HEK293 (cell line): ENCODE measurements around the gene SULT1C4.

ENCODE experiments used
- CTCF ChIA-PET: fragments of 350-600 bp; formaldehyde crosslinking; extraction: SDS; loops from one replicate; lab custom pipeline; 2021; ENCODE audit warnings: antibody characterized with exemption; lab: Yijun Ruan, JAX
- POLR2A ChIA-PET: fragments of 300-600 bp; formaldehyde crosslinking; extraction: SDS; loops from one replicate; lab custom pipeline; 2020; ENCODE audit warnings: antibody characterized with exemption, inconsistent platforms; lab: Yijun Ruan, JAX
- H3K27ac ChIP-seq: fragments of 200-500 bp; sonication (Bioruptor generic); 2 replicates; pipeline ENCODE4 v1.5.1; 2014; ENCODE audit warnings: low read depth, low read length, control low read depth, inconsistent platforms; ENCODE audit errors: extremely low read depth
- H3K36me3 ChIP-seq, 2 experiments: fragments of 200-500 bp in 1 of 2; sonication (Bioruptor generic) in 1 of 2; 1 replicate in 1 of 2; 2 replicates in 1 of 2; pipeline ENCODE4 v1.5.1; 2014 to 2017; ENCODE audit warnings: inconsistent platforms in 2 of 2, low read length in 2 of 2; ENCODE audit not compliant: control insufficient read depth in 2 of 2, insufficient read depth in 1 of 2
- H3K4me1 ChIP-seq: fragments of 200-500 bp; sonication (Bioruptor generic); 2 replicates; pipeline ENCODE4 v1.5.1; 2014; ENCODE audit warnings: mild to moderate bottlenecking, low read length, inconsistent platforms; ENCODE audit not compliant: control insufficient read depth, insufficient read depth
- H3K4me3 ChIP-seq: 2 replicates; pipeline ENCODE4 v1.5.1; 2011; ENCODE audit warnings: low read depth, mild to moderate bottlenecking, control low read depth, low read length, moderate library complexity
- H3K9me3 ChIP-seq: fragments of 200-500 bp; sonication (Bioruptor generic); 2 replicates; pipeline ENCODE4 v1.5.1; 2014; ENCODE audit warnings: low read depth, low read length, inconsistent platforms; ENCODE audit not compliant: control insufficient read depth, insufficient read depth
- BCL11B ChIP-seq: fragments of 450-650 bp; formaldehyde crosslinking; IDR thresholded peaks from 2 replicates; pipeline ENCODE4 v1.5.1; 2016; ENCODE audit warnings: low read depth, missing biosample characterization, missing genetic modification characterization
- GLI4 ChIP-seq: fragments of 450-650 bp; formaldehyde crosslinking; IDR thresholded peaks from 2 replicates; pipeline ENCODE4 v1.5.1; 2016; ENCODE audit warnings: missing biosample characterization, missing genetic modification characterization
- HOXD13 ChIP-seq: sonication (generic); formaldehyde crosslinking; IDR thresholded peaks from 2 replicates; pipeline ENCODE4 v1.8.0; 2022; ENCODE audit warnings: missing genetic modification reagents, borderline replicate concordance
- TRIM28 ChIP-seq: IDR thresholded peaks from 2 replicates; pipeline ENCODE4 v1.6.1; 2011; ENCODE audit warnings: low read length, control low read depth, borderline replicate concordance
- ZFP69B ChIP-seq: fragments of 450-650 bp; formaldehyde crosslinking; IDR thresholded peaks from 2 replicates; pipeline ENCODE4 v1.5.1; 2016; ENCODE audit warnings: missing biosample characterization, missing genetic modification characterization
- ZNF175 ChIP-seq: fragments of 450-650 bp; formaldehyde crosslinking; IDR thresholded peaks from 2 replicates; pipeline ENCODE4 v1.5.1; 2016; ENCODE audit warnings: missing biosample characterization, missing genetic modification characterization
- ZNF18 ChIP-seq: fragments of 450-650 bp; formaldehyde crosslinking; IDR thresholded peaks from 2 replicates; pipeline ENCODE4 v1.5.1; 2016; ENCODE audit warnings: missing biosample characterization, missing genetic modification characterization
- ZNF202 ChIP-seq: fragments of 450-650 bp; formaldehyde crosslinking; IDR thresholded peaks from 2 replicates; pipeline ENCODE4 v1.5.1; 2016; ENCODE audit warnings: missing biosample characterization, missing genetic modification characterization, borderline replicate concordance
- ZNF274 ChIP-seq, 2 experiments: fragments of 200-500 bp in 1 of 2; fragments of 450-650 bp in 1 of 2; sonication (Bioruptor generic) in 1 of 2; formaldehyde crosslinking in 1 of 2; IDR thresholded peaks; 2 replicates each; pipeline versions ENCODE4 v1.5.1 to v1.6.1; 2014 to 2016; ENCODE audit warnings: borderline replicate concordance in 1 of 2, inconsistent platforms in 1 of 2, low read length in 1 of 2, missing biosample characterization in 1 of 2, missing genetic modification characterization in 1 of 2
- ZNF311 ChIP-seq: fragments of 450-650 bp; formaldehyde crosslinking; IDR thresholded peaks from 2 replicates; pipeline ENCODE4 v1.5.1; 2017; ENCODE audit warnings: missing biosample characterization, missing genetic modification characterization, borderline replicate concordance
- ZNF501 ChIP-seq: fragments of 450-650 bp; formaldehyde crosslinking; IDR thresholded peaks from 2 replicates; pipeline ENCODE4 v1.5.1; 2016; ENCODE audit warnings: missing biosample characterization, missing genetic modification characterization
- ZNF560 ChIP-seq: fragments of 450-650 bp; formaldehyde crosslinking; IDR thresholded peaks from 2 replicates; pipeline ENCODE4 v1.5.1; 2017; ENCODE audit warnings: missing biosample characterization, missing genetic modification characterization, borderline replicate concordance
- ZNF571 ChIP-seq: fragments of 450-650 bp; formaldehyde crosslinking; IDR thresholded peaks from 2 replicates; pipeline ENCODE4 v1.5.0; 2017; ENCODE audit warnings: missing biosample characterization, missing genetic modification characterization
- ZNF596 ChIP-seq: fragments of 450-650 bp; IDR thresholded peaks from 2 replicates; pipeline ENCODE4 v1.5.0; 2018; ENCODE audit warnings: missing biosample characterization, mild to moderate bottlenecking, missing genetic modification characterization, moderate library complexity
- ZNF623 ChIP-seq: fragments of 450-650 bp; formaldehyde crosslinking; IDR thresholded peaks from 2 replicates; pipeline ENCODE4 v1.5.1; 2016; ENCODE audit warnings: missing biosample characterization, missing genetic modification characterization
- ZNF664 ChIP-seq: fragments of 450-650 bp; formaldehyde crosslinking; IDR thresholded peaks from 2 replicates; pipeline ENCODE4 v1.5.1; 2016; ENCODE audit warnings: missing biosample characterization, missing genetic modification characterization
- TF ChIP-seq, protein P1 (sequence below): fragments of 450-650 bp; formaldehyde crosslinking; IDR thresholded peaks from 2 replicates; pipeline ENCODE4 v1.5.1; 2017; ENCODE audit warnings: missing biosample characterization, missing genetic modification characterization

Gene SULT1C4

DNA sequence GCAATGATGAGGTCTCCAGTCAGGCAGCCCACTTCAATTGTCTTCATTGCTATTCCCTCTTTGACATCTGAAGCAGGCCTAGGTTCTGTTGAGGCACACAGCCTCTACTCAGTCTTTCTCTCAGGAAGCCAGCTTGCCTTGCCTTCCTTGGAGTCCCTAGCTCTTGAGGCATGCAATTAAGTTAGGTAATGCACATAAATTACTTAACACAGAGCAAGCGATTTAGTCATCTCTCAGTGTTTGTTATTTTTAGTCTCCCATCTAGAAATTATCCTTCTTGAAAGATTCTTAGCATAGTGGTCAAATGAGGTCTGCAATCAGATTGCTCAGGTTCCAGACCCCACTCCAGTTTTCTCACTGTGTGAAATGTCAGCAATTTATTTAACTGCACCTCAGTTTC is 32.0 kb downstream of the SULT1C4 start:
- Histone ChIP-seq H3K36me3 (no peaks in the 10 kb centered on the region), H3K27ac (no peak overlapping the region), H3K4me1 (no peaks in the 10 kb centered on the region), H3K9me3 (no peaks in the 10 kb centered on the region), H3K4me3 (no peak overlapping the region)
- CTCF ChIA-PET: no interaction called here
- POLR2A ChIA-PET: no interaction called here
- TF ChIP-seq ZNF623 (tag by site-specific recombination) (no peak), ZNF202 (tag by site-specific recombination) (no peak), ZNF664 (peak; percentile 9; the same call in 1 of the 2 replicates), TRIM28 (0 out of 2 replicates have a peak, but pooled peaks have one; percentile 16)
- TF ChIP-seq, all 188 proteins: peak for 2

DNA sequence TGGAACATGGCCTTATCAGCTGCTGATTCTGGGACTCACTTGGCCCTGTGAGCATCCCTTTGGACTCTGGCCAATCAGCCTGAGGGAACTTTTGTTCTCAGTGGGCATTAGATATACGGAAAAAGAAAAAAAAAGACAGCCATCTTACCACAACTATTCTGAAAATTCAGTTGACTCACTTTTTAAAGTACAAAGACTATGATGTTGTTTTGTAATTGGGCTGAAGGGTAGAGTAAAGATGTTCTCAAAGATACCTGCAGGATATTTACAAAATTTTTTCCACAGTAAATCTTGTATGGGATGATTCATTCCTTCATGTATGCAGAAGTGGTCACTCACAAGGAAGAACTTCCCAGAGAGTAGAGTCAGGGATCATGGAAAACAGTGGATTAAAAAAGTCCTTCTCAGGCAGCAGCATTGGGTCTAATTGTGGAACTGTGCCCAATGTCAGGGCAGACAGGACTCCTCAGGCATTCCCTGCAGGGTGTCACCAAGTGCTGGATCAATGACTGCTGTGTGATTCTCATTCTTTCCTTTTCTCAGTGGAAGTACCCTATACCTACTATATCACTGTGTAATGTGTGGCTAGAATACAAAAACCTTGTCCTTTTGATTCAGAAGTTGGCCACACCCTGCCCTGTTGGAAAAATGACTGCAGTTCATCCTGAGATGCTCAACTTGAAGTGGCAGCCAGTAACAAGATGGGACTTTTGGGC is 35.4 kb downstream of the SULT1C4 start:
- POLR2A ChIA-PET: interaction anchor here (0.7 to 1.2 kb wide), 3 partner anchors 31 to 36 kb away, joined by 3 to 5 read pairs (median 4); partner anchors contain the start of gene GCC2
- TF ChIP-seq BCL11B (tag by site-specific recombination) (no peak), ZNF571 (tag by site-specific recombination) (no peak), HOXD13 (CRISPR knock-in tag) (no peak)
- TF ChIP-seq, all 188 proteins: peak for 0
- CTCF ChIA-PET: interaction anchor here (1.0 to 1.1 kb wide), 2 partner anchors 9 to 224 kb away, joined by 3 read pairs; no protein-coding TSS in a partner anchor
- H3K36me3 ChIP-seq: no peaks in the 10 kb centered on the region
- H3K9me3 ChIP-seq: no peaks in the 10 kb centered on the region
- H3K27ac ChIP-seq: no peak overlapping the region
- H3K4me3 ChIP-seq: no peak overlapping the region
- no peaks in the 10 kb centered on the region for H3K4me1 ChIP-seq

DNA sequence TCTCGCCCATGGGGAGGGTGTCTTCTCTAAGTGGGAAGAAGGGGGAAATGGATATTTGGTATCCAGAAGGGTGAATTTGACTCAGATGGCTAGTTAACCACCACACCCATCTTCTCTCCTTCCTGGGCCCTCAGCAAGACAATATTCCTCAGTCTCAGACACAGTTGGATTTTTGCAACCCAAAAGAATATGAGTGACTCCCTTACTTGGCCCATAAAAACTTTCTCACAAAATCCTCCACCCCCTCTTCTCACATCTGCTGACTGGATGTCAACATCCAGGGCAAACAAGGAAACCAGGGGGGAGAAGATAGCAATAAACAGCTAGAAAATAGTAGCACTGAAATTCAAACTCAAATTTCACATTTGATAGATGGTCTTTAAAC is 35.9 kb downstream of the SULT1C4 start:
- H3K9me3 ChIP-seq: no peaks in the 10 kb centered on the region
- TF ChIP-seq ZNF18 (no peak), ZNF501 (no peak), ZNF274 (IDR thresholded peaks at IDR 0.05; ENCODE audit: low read length) (no peak), ZNF274 (tag by site-specific recombination; IDR thresholded peaks at IDR 0.05; ENCODE audit: borderline replicate concordance) (no peak), GLI4 (tag by site-specific recombination) (no peak), ZNF175 (tag by site-specific recombination) (no peak), ZNF311 (no peak), ZNF560 (tag by site-specific recombination) (no peak), ZFP69B (tag by site-specific recombination) (no peak), ZNF596 (no peak)
- TF ChIP-seq, protein P1, sequence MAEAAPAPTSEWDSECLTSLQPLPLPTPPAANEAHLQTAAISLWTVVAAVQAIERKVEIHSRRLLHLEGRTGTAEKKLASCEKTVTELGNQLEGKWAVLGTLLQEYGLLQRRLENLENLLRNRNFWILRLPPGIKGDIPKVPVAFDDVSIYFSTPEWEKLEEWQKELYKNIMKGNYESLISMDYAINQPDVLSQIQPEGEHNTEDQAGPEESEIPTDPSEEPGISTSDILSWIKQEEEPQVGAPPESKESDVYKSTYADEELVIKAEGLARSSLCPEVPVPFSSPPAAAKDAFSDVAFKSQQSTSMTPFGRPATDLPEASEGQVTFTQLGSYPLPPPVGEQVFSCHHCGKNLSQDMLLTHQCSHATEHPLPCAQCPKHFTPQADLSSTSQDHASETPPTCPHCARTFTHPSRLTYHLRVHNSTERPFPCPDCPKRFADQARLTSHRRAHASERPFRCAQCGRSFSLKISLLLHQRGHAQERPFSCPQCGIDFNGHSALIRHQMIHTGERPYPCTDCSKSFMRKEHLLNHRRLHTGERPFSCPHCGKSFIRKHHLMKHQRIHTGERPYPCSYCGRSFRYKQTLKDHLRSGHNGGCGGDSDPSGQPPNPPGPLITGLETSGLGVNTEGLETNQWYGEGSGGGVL (tag by site-specific recombination): no peak
- no peak overlapping the region for H3K4me3 ChIP-seq
- no peak overlapping the region for H3K27ac ChIP-seq
- no peaks in the 10 kb centered on the region for H3K36me3 ChIP-seq
- H3K4me1 ChIP-seq: no peaks in the 10 kb centered on the region
- POLR2A ChIA-PET: no interaction called here
- CTCF ChIA-PET: no interaction called here
